ENCODE results near the gene COX10.
"Not testable (repeated sequence)": the region's sequence is repeated elsewhere in the genome, so short reads cannot be mapped to it uniquely, and the experiment has no call there.

The COX10 gene

DNA sequence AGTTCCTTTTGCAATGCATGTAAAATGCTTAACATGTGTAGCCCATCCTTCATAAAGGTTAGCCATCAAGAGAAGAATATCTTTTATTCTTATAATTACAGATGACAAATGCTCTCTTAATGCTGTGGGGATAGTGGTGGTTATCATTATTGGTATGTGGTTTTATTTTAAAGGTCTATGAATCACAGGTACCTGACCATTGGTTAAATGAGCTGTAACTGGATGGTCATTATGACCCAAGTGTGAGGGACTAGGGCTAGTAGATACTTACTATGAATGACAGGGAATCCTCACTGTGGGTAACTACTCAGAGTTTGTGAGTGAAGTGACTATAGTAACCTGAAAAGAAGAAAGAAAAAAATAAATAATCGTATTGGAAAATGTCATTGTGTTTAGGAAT, 88.5 kb downstream of the COX10 start:
- no peak for DNase-seq (ENCODE audit: low read depth, low spot score)
- TF ChIP-seq EZH2 (IDR thresholded peaks at IDR 0.05) (no peak), POLR2AphosphoS5 (IDR thresholded peaks at IDR 0.05; ENCODE audit: borderline replicate concordance, low read depth, low read length) (no peak), FOXP2 (optimal IDR thresholded peaks at IDR 0.05; ENCODE audit: control extremely low read depth, extremely low read length, insufficient read depth) (no peak)
- Histone ChIP-seq H3K9me3 (ENCODE audit: low read depth, low read length) (no peaks in the 10 kb centered on the region), H3K36me3 (ENCODE audit: insufficient read depth, low read length) (no peaks in the 10 kb centered on the region; the same call in 1 of the 2 replicates), H3K27ac (no peak overlapping the region), H3K9ac (ENCODE audit: insufficient read length) (no peak overlapping the region), H3K4me3 (no peak overlapping the region)

DNA sequence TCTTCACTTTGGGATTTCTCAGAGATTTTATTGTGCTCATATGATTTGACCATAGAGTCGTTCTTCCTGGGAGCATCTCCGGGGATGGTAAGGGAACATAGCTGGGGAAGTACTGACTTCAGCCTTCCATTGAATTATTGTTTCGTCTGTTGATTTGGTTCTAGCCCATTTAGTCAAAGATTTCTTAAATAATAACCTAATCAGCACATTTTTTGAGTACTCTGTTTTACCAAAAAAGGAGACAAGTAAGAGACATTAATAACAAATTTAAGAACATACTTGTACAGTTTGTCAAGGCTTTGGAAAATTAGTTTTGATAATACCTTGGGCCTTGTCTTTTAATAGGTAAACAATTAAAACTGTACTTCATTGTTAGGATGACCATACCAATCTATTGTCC, 89.4 kb downstream of the COX10 start:
- no peak overlapping the region for H3K9ac ChIP-seq (ENCODE audit: insufficient read length)
- no peak overlapping the region for H3K4me3 ChIP-seq
- H3K9me3 ChIP-seq (ENCODE audit: low read depth, low read length): no peaks in the 10 kb centered on the region
- H3K27ac ChIP-seq: no peak overlapping the region
- no peaks in the 10 kb centered on the region; the same call in 1 of the 2 replicates for H3K36me3 ChIP-seq (ENCODE audit: insufficient read depth, low read length)
- no peak for TF ChIP-seq POLR2AphosphoS5 (IDR thresholded peaks at IDR 0.05; ENCODE audit: borderline replicate concordance, low read depth, low read length)
- TF ChIP-seq EZH2 (IDR thresholded peaks at IDR 0.05): no peak
- no peak for TF ChIP-seq FOXP2 (optimal IDR thresholded peaks at IDR 0.05; ENCODE audit: control extremely low read depth, extremely low read length, insufficient read depth)
- no peak for DNase-seq (ENCODE audit: low read depth, low spot score)

DNA sequence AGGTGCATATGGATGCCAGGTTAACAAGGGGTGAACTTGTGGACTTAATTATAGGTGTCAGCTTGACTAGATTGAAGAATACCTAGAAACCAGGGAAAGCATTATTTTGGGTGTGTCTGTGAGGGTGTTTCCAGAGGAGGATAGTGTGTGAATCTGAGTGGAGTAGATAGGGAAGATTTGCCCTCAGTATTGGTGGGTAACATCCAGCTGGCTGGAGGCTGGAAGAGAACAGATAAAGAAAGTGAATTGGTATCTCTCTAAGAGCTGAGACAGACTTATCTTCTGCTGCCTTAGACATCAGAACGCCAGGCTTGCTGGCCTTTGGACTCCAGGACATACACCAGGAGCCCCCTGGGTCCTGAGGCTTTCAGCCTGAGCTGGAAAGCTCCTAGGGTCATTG, 92.1 kb downstream of the COX10 start:
- DNase-seq (ENCODE audit: low read depth, low spot score): no peak
- H3K36me3 ChIP-seq (ENCODE audit: insufficient read depth, low read length): no peaks in the 10 kb centered on the region; the same call in 1 of the 2 replicates
- no peaks in the 10 kb centered on the region for H3K9me3 ChIP-seq (ENCODE audit: low read depth, low read length)
- H3K9ac ChIP-seq (ENCODE audit: insufficient read length): no peak overlapping the region
- no peak overlapping the region for H3K4me3 ChIP-seq
- TF ChIP-seq POLR2AphosphoS5 (IDR thresholded peaks at IDR 0.05; ENCODE audit: borderline replicate concordance, low read depth, low read length) (no peak), EZH2 (IDR thresholded peaks at IDR 0.05) (no peak), FOXP2 (optimal IDR thresholded peaks at IDR 0.05; ENCODE audit: control extremely low read depth, extremely low read length, insufficient read depth) (no peak)
- H3K27ac ChIP-seq: no peak overlapping the region

DNA sequence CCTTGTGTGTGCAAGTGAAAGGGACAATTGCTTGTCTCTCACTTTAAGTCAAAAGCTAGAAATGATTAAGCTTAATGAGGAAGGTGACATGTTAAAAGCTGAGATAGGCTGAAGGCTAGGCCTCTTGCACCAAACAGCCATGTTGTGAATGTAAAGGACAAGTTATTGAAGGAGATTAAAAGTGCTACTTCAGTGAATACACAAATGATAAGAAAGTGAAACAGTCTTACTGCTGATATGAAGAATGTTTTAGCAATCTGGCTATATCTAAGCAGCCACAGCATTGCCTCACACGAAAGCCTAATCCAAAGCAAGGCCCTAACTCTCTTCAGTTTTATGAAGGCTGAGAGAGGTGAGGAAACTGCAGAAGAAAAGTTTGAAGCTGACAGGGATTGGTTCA, 96.3 kb downstream of the COX10 start:
- DNase-seq (ENCODE audit: low read depth, low spot score): no peak
- Histone ChIP-seq H3K9ac (ENCODE audit: insufficient read length) (no peak overlapping the region), H3K4me3 (no peak overlapping the region), H3K36me3 (ENCODE audit: insufficient read depth, low read length) (no peaks in the 10 kb centered on the region; the same call in 1 of the 2 replicates), H3K9me3 (ENCODE audit: low read depth, low read length) (no peaks in the 10 kb centered on the region), H3K27ac (no peak overlapping the region)
- TF ChIP-seq POLR2AphosphoS5 (IDR thresholded peaks at IDR 0.05; ENCODE audit: borderline replicate concordance, low read depth, low read length): no peak
- TF ChIP-seq FOXP2 (optimal IDR thresholded peaks at IDR 0.05; ENCODE audit: control extremely low read depth, extremely low read length, insufficient read depth): no peak
- TF ChIP-seq EZH2 (IDR thresholded peaks at IDR 0.05): no peak

DNA sequence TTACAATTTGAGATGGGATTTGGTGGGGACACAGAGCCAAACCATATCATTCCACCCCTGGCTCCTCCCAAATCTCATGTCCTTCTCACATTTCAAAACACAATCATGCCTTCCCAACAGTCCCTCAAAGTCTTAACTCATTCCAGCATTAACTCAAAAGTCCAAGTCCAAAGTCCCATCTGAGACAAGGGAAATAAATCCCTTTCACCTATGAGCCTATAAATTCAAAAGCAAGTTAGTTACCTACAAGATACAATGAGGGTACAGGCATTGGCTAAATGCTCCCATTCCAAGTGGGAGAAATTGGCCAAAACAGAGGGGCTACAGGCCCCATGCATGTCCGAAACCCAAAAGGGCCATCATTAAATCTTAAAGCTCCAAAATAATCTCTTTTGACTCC, 98.5 kb downstream of the COX10 start:
- not testable (repeated sequence) for H3K36me3 ChIP-seq (ENCODE audit: insufficient read depth, low read length); DNase-seq (ENCODE audit: low read depth, low spot score); H3K9me3 ChIP-seq (ENCODE audit: low read depth, low read length); H3K27ac ChIP-seq; H3K9ac ChIP-seq (ENCODE audit: insufficient read length); H3K4me3 ChIP-seq

DNA sequence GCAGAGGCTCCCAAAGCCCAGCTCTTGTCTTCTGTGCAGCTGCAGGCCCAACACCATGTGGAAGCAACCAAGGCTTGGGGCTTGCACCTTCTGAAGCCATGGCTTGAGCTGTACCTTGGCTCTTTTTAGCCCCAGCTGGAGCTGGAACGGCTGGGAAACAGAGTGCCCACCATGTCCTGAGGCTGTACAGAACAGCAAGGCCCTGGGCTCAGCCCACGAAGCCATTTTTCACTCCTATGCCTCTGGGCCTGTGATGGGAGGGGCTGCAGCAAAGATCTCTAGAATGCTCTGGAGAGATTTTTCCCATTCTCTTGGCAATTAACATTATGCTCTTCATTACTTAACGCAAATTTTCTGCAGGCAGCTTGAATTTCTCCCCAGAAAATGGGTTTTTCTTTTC, 99.3 kb downstream of the COX10 start:
- no peak overlapping the region for H3K9ac ChIP-seq (ENCODE audit: insufficient read length)
- H3K9me3 ChIP-seq (ENCODE audit: low read depth, low read length): no peaks in the 10 kb centered on the region
- DNase-seq (ENCODE audit: low read depth, low spot score): no peak
- H3K4me3 ChIP-seq: no peak overlapping the region
- no peak overlapping the region for H3K27ac ChIP-seq
- H3K36me3 ChIP-seq (ENCODE audit: insufficient read depth, low read length): no peaks in the 10 kb centered on the region
- TF ChIP-seq EZH2 (IDR thresholded peaks at IDR 0.05) (no peak), POLR2AphosphoS5 (IDR thresholded peaks at IDR 0.05; ENCODE audit: borderline replicate concordance, low read depth, low read length) (no peak), FOXP2 (optimal IDR thresholded peaks at IDR 0.05; ENCODE audit: control extremely low read depth, extremely low read length, insufficient read depth) (no peak)

DNA sequence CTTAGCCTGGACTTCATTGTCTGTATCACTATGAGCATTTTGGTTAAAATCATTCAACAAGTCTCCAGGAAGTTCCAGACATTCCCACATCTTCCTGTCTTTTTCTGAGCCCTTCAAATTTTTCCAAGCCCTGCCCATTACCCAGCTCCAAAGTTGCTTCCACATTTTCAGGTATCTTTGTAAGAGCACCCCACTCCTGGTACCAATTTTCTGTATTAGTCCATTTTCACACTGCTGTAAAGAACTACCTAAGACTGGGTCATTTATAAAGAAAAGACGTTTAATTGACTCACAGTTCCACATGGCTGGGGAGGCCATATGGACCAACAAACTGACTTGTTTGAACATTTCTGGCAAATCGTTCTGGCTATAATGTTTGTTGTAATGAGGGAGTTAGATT, 100.0 kb downstream of the COX10 start:
- no peak overlapping the region for H3K9ac ChIP-seq (ENCODE audit: insufficient read length)
- TF ChIP-seq EZH2 (IDR thresholded peaks at IDR 0.05): no peak
- no peak for TF ChIP-seq FOXP2 (optimal IDR thresholded peaks at IDR 0.05; ENCODE audit: control extremely low read depth, extremely low read length, insufficient read depth)
- no peak for TF ChIP-seq POLR2AphosphoS5 (IDR thresholded peaks at IDR 0.05; ENCODE audit: borderline replicate concordance, low read depth, low read length)
- no peaks in the 10 kb centered on the region for H3K9me3 ChIP-seq (ENCODE audit: low read depth, low read length)
- no peak overlapping the region for H3K4me3 ChIP-seq
- H3K36me3 ChIP-seq (ENCODE audit: insufficient read depth, low read length): no peaks in the 10 kb centered on the region
- DNase-seq (ENCODE audit: low read depth, low spot score): no peak
- H3K27ac ChIP-seq: no peak overlapping the region

DNA sequence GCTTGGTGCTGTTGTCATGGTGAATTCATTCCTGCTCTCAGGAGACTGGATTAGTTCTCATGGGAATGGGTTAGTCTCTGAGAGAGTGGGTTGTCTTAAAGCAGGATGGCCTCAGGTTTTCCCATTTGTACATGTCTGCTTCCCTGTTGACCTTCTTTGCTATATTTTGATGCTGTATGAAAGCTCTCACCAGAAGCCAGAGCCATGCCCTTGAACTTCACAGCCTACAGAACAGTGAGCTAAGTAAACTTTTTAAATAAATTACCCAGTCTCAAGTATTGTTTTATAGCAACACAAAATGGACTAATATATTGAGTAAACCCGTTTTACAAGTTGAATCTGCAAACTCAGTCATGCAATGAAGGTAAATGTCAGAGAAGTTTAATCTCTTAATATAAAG, 100.6 kb downstream of the COX10 start:
- no peak overlapping the region for H3K9ac ChIP-seq (ENCODE audit: insufficient read length)
- no peak overlapping the region for H3K4me3 ChIP-seq
- no peak overlapping the region for H3K27ac ChIP-seq
- H3K36me3 ChIP-seq (ENCODE audit: insufficient read depth, low read length): no peaks in the 10 kb centered on the region
- DNase-seq (ENCODE audit: low read depth, low spot score): no peak
- TF ChIP-seq FOXP2 (optimal IDR thresholded peaks at IDR 0.05; ENCODE audit: control extremely low read depth, extremely low read length, insufficient read depth) (no peak), POLR2AphosphoS5 (IDR thresholded peaks at IDR 0.05; ENCODE audit: borderline replicate concordance, low read depth, low read length) (no peak), EZH2 (IDR thresholded peaks at IDR 0.05) (no peak)
- no peaks in the 10 kb centered on the region for H3K9me3 ChIP-seq (ENCODE audit: low read depth, low read length)

DNA sequence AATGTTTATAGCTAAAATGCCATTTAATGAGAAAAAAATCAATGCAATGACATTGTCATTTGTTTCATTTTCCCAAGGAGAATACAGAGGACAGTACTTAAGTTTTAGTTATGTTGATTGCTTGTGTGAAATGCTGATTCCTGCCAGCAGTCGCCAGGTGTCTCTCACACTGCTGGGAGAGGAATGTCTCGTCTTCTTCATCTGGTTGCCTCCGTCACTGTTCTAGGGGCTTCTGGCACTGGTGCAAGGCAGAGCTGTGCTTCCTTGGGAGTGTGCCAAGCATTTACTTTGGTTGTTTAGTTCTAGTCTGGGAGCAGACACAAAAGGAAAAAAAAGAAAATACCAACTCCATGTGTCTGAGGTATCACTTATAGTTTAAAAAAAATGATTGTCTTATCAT, 107.7 kb downstream of the COX10 start:
- not testable (repeated sequence) for H3K9ac ChIP-seq (ENCODE audit: insufficient read length); H3K9me3 ChIP-seq (ENCODE audit: low read depth, low read length); H3K36me3 ChIP-seq (ENCODE audit: insufficient read depth, low read length); H3K27ac ChIP-seq; DNase-seq (ENCODE audit: low read depth, low spot score); H3K4me3 ChIP-seq

DNA sequence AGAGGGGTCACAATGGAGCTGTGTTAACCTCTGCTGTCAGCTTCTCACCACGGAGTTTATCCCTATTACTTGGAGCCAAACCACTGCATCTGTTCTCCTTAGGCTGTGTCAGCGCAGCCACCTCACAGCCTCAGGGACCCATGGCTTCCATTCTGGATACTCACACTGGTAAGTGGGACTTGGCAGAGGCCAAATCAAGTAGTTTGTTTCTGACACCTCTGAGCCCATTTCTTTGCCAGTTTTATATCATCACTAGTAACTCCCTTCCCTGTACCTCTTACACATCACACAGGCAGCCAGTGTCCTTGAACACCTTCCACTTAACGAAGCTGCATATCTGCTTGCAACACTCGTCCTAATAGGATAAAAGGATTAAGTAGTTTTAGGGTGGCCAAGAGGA, 108.5 kb downstream of the COX10 start:
- not testable (repeated sequence) for H3K9me3 ChIP-seq (ENCODE audit: low read depth, low read length); H3K27ac ChIP-seq; H3K4me3 ChIP-seq; H3K36me3 ChIP-seq (ENCODE audit: insufficient read depth, low read length); DNase-seq (ENCODE audit: low read depth, low spot score); H3K9ac ChIP-seq (ENCODE audit: insufficient read length)

DNA sequence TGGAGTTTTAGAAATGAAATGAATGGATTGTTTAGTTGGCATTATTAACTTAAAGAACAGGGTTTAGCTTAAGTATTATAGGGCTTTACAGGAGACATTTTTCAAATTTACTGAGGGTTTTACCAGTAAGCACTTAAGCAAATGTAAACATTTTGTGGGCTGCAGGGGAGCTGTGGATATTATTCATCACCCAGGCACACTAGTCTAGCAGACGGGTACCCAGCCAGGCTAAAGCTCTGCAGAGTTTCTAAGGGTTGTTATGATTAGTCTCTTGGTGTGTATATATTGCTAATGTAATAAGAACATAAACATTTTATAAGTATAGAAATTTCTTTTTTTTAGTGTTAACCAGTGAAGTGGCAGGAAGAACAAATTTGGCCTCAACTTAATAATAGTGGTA, 110.6 kb downstream of the COX10 start:
- H3K27ac ChIP-seq; H3K9ac ChIP-seq (ENCODE audit: insufficient read length); H3K36me3 ChIP-seq (ENCODE audit: insufficient read depth, low read length); DNase-seq (ENCODE audit: low read depth, low spot score); H3K9me3 ChIP-seq (ENCODE audit: low read depth, low read length); H3K4me3 ChIP-seq: not testable (repeated sequence)

DNA sequence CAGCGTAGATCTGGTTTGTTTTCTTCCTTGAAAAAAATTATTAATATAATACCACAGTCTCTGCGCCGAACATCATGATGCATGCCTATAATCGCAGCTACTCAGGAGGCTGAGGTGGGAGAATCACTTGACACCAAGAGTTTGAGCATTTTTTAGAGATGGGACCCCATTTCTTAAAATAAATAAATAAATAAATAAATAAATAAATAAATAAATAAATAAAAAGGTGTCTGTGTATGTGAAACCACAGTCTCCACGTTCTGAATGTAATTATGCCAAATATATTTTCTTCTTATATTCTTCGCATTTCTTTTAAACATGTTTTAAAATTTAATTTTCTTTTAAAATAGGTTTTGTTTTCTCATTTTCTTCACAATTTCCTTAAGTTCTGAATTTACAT, 112.8 kb downstream of the COX10 start:
- not testable (repeated sequence) for H3K4me3 ChIP-seq; H3K36me3 ChIP-seq (ENCODE audit: insufficient read depth, low read length); H3K9ac ChIP-seq (ENCODE audit: insufficient read length); H3K9me3 ChIP-seq (ENCODE audit: low read depth, low read length); H3K27ac ChIP-seq; DNase-seq (ENCODE audit: low read depth, low spot score)

DNA sequence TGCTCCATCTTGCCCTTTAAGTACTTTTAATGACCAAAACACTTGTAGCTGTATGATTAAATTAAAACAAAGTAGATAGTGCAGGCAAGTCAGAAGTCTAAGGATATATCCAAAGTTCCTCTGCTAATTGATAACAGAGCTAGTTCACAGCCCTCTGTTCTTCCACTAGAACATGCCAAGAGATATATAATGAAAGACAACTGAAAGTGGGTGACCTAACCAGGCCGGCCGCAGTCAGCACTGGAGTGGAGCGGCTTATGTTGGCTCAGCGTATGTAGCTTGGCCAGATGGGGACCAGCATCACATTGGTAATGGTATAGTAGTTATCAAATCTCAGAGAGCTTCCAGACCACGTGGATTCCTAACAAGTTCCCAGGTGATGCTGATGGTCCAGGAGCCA, 115.2 kb downstream of the COX10 start:
- H3K9ac ChIP-seq (ENCODE audit: insufficient read length); DNase-seq (ENCODE audit: low read depth, low spot score); H3K4me3 ChIP-seq; H3K36me3 ChIP-seq (ENCODE audit: insufficient read depth, low read length); H3K27ac ChIP-seq; H3K9me3 ChIP-seq (ENCODE audit: low read depth, low read length): not testable (repeated sequence)

All from SK-N-MC (cell line).